Measurements from ENCODE around the gene KCNAB1. TPM values are rescaled to one million over a fixed set of nuclear protein-coding genes. Genes with fewer than 3 reads are reported as not detected.

KCNAB1 gene
- total RNA-seq, 4 donors from 2014 or later: 0.38 to 1.5 (median 0.49) TPM

DNA sequence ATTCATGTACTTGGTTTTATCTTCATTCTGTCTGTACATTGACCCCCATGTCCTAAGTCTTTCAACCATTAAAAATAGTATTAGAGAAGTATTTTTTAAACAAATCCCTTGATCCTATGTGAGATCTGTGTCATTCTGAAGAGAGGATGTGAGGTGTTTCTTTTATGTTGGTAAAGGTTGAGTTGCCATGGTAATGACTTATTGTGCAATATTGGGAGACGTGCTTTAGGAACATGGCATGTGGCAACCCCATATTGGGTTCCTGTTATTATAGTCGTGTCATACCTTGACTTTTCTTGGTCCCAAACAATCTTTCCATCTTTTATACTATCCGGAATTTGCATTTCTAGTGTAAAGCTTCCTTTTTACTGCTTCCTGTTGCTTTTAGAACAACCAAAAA is 203.1 kb downstream of the KCNAB1 start:
- H3K4me1 ChIP-seq: no peaks in the 10 kb centered on the region
- H3K9me3 ChIP-seq: no peaks in the 10 kb centered on the region
- H3K27ac ChIP-seq: no peak overlapping the region
- no peak for DNase-seq (ENCODE audit: low spot score in 2 of 2)
- WGBS: 62% methylated on average over 3 of the region's 3 CpGs
- H3K27me3 ChIP-seq: no peaks in the 10 kb centered on the region
- H3K36me3 ChIP-seq: no peaks in the 10 kb centered on the region
- H3K4me3 ChIP-seq: no peak overlapping the region
- TF ChIP-seq EP300 (IDR thresholded peaks at IDR 0.05): no peak

DNA sequence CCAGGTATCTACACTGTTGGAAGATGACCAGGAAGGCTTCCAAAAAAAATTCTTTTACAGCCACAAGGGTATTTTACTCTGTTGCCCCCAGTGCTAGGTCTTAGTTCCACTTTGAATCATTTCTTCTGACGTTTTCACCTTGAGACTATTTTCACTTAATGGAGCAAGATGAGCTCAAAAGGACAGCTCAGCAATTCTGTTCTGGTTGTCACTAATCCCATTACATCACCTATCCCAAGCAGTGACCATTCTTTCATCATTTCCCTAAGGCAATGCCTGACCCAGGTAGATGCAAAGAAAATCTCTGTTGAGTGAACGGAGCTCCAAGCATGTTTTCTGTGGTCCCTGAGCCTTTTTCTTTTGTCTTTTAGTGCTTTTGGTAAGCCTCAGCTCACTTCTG is 210.0 kb downstream of the KCNAB1 start:
- no peaks in the 10 kb centered on the region for H3K27me3 ChIP-seq
- 85% methylated on average over 2 of the region's 2 CpGs for whole genome bisulfite sequencing
- no peaks in the 10 kb centered on the region for H3K9me3 ChIP-seq
- no peak overlapping the region for H3K4me3 ChIP-seq
- DNase-seq (ENCODE audit: low spot score in 2 of 2): no peak
- H3K27ac ChIP-seq: no peak overlapping the region
- H3K36me3 ChIP-seq: no peaks in the 10 kb centered on the region
- no peak for TF ChIP-seq POLR2A (IDR thresholded peaks at IDR 0.05)
- no peak for TF ChIP-seq EP300 (IDR thresholded peaks at IDR 0.05)
- TF ChIP-seq POLR2AphosphoS5 (IDR thresholded peaks at IDR 0.05): no peak
- TF ChIP-seq, protein P1, sequence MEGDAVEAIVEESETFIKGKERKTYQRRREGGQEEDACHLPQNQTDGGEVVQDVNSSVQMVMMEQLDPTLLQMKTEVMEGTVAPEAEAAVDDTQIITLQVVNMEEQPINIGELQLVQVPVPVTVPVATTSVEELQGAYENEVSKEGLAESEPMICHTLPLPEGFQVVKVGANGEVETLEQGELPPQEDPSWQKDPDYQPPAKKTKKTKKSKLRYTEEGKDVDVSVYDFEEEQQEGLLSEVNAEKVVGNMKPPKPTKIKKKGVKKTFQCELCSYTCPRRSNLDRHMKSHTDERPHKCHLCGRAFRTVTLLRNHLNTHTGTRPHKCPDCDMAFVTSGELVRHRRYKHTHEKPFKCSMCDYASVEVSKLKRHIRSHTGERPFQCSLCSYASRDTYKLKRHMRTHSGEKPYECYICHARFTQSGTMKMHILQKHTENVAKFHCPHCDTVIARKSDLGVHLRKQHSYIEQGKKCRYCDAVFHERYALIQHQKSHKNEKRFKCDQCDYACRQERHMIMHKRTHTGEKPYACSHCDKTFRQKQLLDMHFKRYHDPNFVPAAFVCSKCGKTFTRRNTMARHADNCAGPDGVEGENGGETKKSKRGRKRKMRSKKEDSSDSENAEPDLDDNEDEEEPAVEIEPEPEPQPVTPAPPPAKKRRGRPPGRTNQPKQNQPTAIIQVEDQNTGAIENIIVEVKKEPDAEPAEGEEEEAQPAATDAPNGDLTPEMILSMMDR (IDR thresholded peaks at IDR 0.05): no peak
- H3K4me1 ChIP-seq: no peaks in the 10 kb centered on the region

DNA sequence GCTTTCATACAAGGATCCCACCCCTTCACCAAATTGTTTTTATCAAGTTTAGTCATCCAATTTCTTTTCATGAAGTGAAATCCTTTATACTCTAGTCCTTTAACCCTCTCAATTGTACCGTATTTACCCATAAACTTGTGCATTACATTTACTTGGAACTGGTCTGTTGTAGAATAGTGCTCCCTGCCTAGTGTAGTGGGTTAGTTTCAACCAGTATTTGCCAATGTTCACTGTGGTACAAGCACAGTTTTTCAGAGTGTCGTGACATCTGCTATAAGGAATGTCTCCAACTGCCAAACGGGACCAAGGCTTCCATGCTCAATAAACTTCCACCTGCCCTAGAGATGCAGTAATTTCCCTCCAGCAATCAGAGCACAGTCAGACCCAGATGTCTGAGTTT is 211.9 kb downstream of the KCNAB1 start:
- no peaks in the 10 kb centered on the region for H3K27me3 ChIP-seq
- WGBS: 75% methylated on average over 3 of the region's 3 CpGs
- no peaks in the 10 kb centered on the region for H3K36me3 ChIP-seq
- H3K9me3 ChIP-seq: no peaks in the 10 kb centered on the region
- TF ChIP-seq EP300 (IDR thresholded peaks at IDR 0.05) (no peak), POLR2AphosphoS5 (IDR thresholded peaks at IDR 0.05) (no peak), POLR2A (IDR thresholded peaks at IDR 0.05) (no peak)
- TF ChIP-seq, protein P1 (IDR thresholded peaks at IDR 0.05): no peak
- no peaks in the 10 kb centered on the region for H3K4me1 ChIP-seq
- no peak overlapping the region for H3K27ac ChIP-seq
- no peak overlapping the region for H3K4me3 ChIP-seq
- no peak for DNase-seq (ENCODE audit: low spot score in 2 of 2)

DNA sequence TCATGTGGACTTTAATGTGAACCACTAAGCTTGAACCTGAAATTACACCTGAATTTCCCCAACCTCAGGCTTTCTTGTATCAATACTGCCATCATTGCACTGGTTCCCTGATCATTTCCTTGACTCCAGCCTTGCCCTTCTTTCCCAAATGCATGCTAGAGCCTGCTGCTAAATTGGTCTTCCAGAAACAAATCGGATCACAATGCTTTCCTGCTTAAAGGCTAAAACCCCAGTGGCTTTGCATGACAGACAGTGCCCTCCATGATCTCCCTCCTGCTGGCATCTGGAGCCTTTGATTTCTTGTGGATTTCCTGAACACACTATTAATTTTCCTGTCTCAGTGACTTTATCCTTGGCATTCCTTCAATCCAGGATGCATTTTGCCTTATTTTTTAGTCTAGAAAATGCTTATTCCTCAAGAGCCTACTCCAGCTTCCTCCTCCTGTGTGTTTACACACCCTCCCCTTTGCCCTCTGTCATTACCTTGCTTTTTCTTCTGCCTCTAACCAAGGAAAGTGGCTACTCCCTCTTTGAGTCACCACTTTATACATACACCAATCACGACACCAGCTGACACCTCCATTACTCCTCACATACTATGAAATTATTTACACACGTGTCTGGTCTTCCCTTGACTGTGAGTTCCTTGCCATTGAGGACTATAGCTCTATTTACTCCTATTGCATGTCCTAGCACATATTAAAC is 214.6 kb downstream of the KCNAB1 start:
- H3K27me3 ChIP-seq: no peaks in the 10 kb centered on the region
- no peak overlapping the region for H3K27ac ChIP-seq
- DNase-seq (ENCODE audit: low spot score in 2 of 2): no peak
- no peaks in the 10 kb centered on the region for H3K4me1 ChIP-seq
- TF ChIP-seq, protein P1 (IDR thresholded peaks at IDR 0.05): no peak
- no peak for TF ChIP-seq POLR2AphosphoS5 (IDR thresholded peaks at IDR 0.05)
- TF ChIP-seq POLR2A (IDR thresholded peaks at IDR 0.05): no peak
- TF ChIP-seq EP300 (IDR thresholded peaks at IDR 0.05): no peak
- 64% methylated on average over 3 of the region's 3 CpGs for WGBS
- no peak overlapping the region for H3K4me3 ChIP-seq
- H3K36me3 ChIP-seq: no peaks in the 10 kb centered on the region
- no peaks in the 10 kb centered on the region for H3K9me3 ChIP-seq

DNA sequence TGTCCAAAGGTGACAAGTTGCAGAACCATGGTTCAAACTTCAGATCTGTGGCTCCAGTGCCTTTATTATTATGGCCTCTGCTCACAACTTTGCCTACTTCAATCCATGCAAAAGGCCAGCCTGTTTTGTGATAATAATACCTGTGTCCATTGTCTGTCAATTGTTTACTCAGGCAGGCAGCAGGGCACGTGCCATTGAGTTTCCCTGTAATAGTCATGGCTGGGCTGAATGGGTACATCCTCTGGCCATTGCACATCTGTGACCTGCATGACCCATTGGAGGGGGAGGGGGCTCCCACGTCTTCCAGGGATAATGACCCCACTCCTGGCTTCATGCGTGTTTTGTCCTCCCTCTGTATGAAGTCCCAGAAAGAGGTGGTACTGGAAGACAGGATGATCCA is 219.1 kb downstream of the KCNAB1 start:
- Histone ChIP-seq H3K4me1 (no peaks in the 10 kb centered on the region), H3K27ac (no peak overlapping the region), H3K4me3 (no peak overlapping the region), H3K9me3 (no peaks in the 10 kb centered on the region), H3K27me3 (no peaks in the 10 kb centered on the region), H3K36me3 (no peaks in the 10 kb centered on the region)
- TF ChIP-seq POLR2A (IDR thresholded peaks at IDR 0.05) (no peak), POLR2AphosphoS5 (IDR thresholded peaks at IDR 0.05) (no peak)
- TF ChIP-seq, protein P1 (IDR thresholded peaks at IDR 0.05): no peak
- no peak for DNase-seq (ENCODE audit: low spot score in 2 of 2)
- 72% methylated on average over 3 of the region's 3 CpGs for WGBS

DNA sequence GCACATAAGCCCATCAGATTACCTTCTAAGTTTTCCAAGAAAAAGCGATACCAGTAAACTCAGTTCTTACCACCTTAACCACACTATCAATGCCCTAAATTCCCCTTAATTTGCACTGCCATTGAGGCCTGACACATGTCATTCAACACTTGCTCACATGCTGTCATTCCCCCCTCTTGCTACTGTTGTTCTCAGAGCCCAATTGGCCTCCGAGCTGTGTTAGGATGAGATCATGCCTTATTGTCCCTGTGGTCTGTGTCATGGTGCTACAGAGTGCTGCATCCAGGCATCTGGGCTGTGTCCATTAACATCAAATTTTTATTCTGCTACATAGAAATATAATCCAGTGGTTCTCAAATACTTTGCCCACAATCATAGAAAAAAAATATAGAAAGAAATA is 221.0 kb downstream of the KCNAB1 start:
- H3K27me3 ChIP-seq: no peaks in the 10 kb centered on the region
- DNase-seq (ENCODE audit: low spot score in 2 of 2): no peak
- no peaks in the 10 kb centered on the region for H3K9me3 ChIP-seq
- WGBS: 92% methylated on average over 2 of the region's 2 CpGs
- H3K36me3 ChIP-seq: no peaks in the 10 kb centered on the region
- no peak overlapping the region for H3K27ac ChIP-seq
- no peak overlapping the region for H3K4me3 ChIP-seq
- H3K4me1 ChIP-seq: no peaks in the 10 kb centered on the region
- TF ChIP-seq EP300 (IDR thresholded peaks at IDR 0.05) (no peak), POLR2AphosphoS5 (IDR thresholded peaks at IDR 0.05) (no peak), POLR2A (IDR thresholded peaks at IDR 0.05) (no peak)
- TF ChIP-seq, protein P1 (IDR thresholded peaks at IDR 0.05): no peak

Data from suprapubic skin (tissue), 4 donors.